Measurements from ENCODE around the gene SGCD.

GRCh38 chr5:156655732-156656131 is 328.8 kb downstream of the SGCD start:
- TF ChIP-seq CTCF (IDR thresholded peaks at IDR 0.05) = no peak
- TF ChIP-seq POLR2A (IDR thresholded peaks at IDR 0.05) = no peak
